GM18517 (cell line): ENCODE data around the gene NCF1.
"Not testable (repeated sequence)": the region's sequence is repeated elsewhere in the genome, so short reads cannot be mapped to it uniquely, and the experiment has no call there.

Source experiments
- ATAC-seq: cut with Tn5 transposase; IDR thresholded peaks from one replicate; pipeline ENCODE4 v1.9.1; 2021; ENCODE audit warnings: mild to moderate bottlenecking, moderate library complexity; ENCODE audit not compliant: unreplicated experiment

Gene NCF1

GRCh38 chr7:74773760-74774750 lies at the start of gene NCF1:
TSS of gene NCF1 (plus strand) at chr7:74774011. CDS start at chr7:74774032, 21 bp downstream.
- ATAC-seq = peak; percentile 80

- no peak for ATAC-seq
Observed at GRCh38 chr7:74725840-74726239, 48.0 kb upstream of the NCF1 start.

- ATAC-seq = no peak
Observed at GRCh38 chr7:74726309-74727101, 47.3 kb upstream of the NCF1 start.

GRCh38 chr7:74728686-74729085 lies 45.1 kb upstream of the NCF1 start:
- ATAC-seq = not testable (repeated sequence)

GRCh38 chr7:74730186-74730585 lies 43.6 kb upstream of the NCF1 start:
- not testable (repeated sequence) for ATAC-seq

- not testable (repeated sequence) for ATAC-seq
Observed at GRCh38 chr7:74739974-74740703, 33.7 kb upstream of the NCF1 start.

- ATAC-seq = not testable (repeated sequence)
Observed at GRCh38 chr7:74743936-74744557, 29.8 kb upstream of the NCF1 start.

- not testable (repeated sequence) for ATAC-seq
Observed at GRCh38 chr7:74753921-74754482, 19.8 kb upstream of the NCF1 start.

- ATAC-seq = not testable (repeated sequence)
Observed at GRCh38 chr7:74756673-74757072, 17.1 kb upstream of the NCF1 start.

- not testable (repeated sequence) for ATAC-seq
Observed at GRCh38 chr7:74758268-74758667, 15.5 kb upstream of the NCF1 start.

GRCh38 chr7:74758982-74759381 lies 14.8 kb upstream of the NCF1 start:
- not testable (repeated sequence) for ATAC-seq

- not testable (repeated sequence) for ATAC-seq
Observed at GRCh38 chr7:74765205-74765918, 8.4 kb upstream of the NCF1 start.

- not testable (repeated sequence) for ATAC-seq
Observed at GRCh38 chr7:74766509-74766908, 7.3 kb upstream of the NCF1 start.

GRCh38 chr7:74766991-74767390 lies 6.8 kb upstream of the NCF1 start:
- ATAC-seq = not testable (repeated sequence)

- not testable (repeated sequence) for ATAC-seq
Observed at GRCh38 chr7:74770062-74770461, 3.7 kb upstream of the NCF1 start.

GRCh38 chr7:74772093-74772492 lies 1.7 kb upstream of the NCF1 start:
- ATAC-seq = not testable (repeated sequence)

GRCh38 chr7:74775111-74775510 lies 1.3 kb downstream of the NCF1 start:
- ATAC-seq = not testable (repeated sequence)

GRCh38 chr7:74779053-74779452 lies 5.2 kb downstream of the NCF1 start:
- ATAC-seq = not testable (repeated sequence)

- ATAC-seq = not testable (repeated sequence)
Observed at GRCh38 chr7:74781746-74782145, 7.9 kb downstream of the NCF1 start.
